ENCODE data around the gene ZNF385B. TPM values are rescaled to one million over a fixed set of nuclear protein-coding genes. Genes with fewer than 3 reads are reported as not detected.

ZNF385B gene
- total and polyA plus RNA-seq, 2 donors (not counting 1 experiment from before 2014, with no cell fraction given), result not detected

DNA sequence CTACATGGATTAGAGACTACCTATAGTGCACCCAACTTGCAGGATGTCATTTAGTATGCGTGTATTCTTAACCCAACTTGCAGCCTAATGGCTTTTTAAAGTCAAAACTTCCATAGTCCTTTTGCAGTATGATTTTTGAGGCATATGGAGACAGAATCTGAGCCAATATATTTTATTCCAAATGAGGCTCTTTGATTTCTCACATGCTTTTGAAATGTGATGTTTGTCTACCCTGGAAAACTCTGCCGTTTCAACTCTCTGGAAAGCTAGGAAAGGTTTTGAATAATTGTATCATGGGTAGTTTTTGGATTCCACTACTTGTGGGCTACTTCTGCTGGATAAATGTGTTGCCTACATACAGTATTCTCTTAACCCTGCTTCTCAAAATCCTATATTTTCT, 206.6 kb downstream of the ZNF385B start:
- ChIA-PET POLR2A (no interaction called here), CTCF (no interaction called here)
- Histone ChIP-seq H3K79me2 (ENCODE audit: control insufficient read depth, insufficient read depth, low read length) (no peaks in the 10 kb centered on the region), H3K4me3 (ENCODE audit: control extremely low read depth in 1 of 5, extremely low read depth in 1 of 5, insufficient read depth in 1 of 5, low read depth in 2 of 5, low read length in 4 of 5) (no peak overlapping the region), H3K27me3 (replicated peaks in 1 of 4; ENCODE audit: control extremely low read depth in 1 of 4, control insufficient read depth in 3 of 4, insufficient read depth in 4 of 4, low read length in 3 of 4) (no peaks in the 10 kb centered on the region), H3K36me3 (replicated peaks in 1 of 2; ENCODE audit: control extremely low read depth in 1 of 2, control insufficient read depth in 1 of 2, extremely low read depth in 1 of 2, insufficient read depth in 2 of 2, low read length in 1 of 2) (no peaks in the 10 kb centered on the region), H3K9ac (ENCODE audit: low read length) (no peak overlapping the region), H3K4me2 (replicated peaks; ENCODE audit: low read depth, low read length, poor library complexity, severe bottlenecking) (no peak overlapping the region), H2AFZ (ENCODE audit: insufficient read depth, low read depth, low read length, poor library complexity, severe bottlenecking) (no peak overlapping the region), H3K27ac (ENCODE audit: low read length in 2 of 2) (no peak overlapping the region), H3K9me3 (ENCODE audit: control extremely low read depth in 1 of 3, control insufficient read depth in 2 of 3, insufficient read depth in 1 of 3, low read length in 2 of 3) (no peaks in the 10 kb centered on the region), H4K20me1 (ENCODE audit: control insufficient read depth, insufficient read depth, low read length, poor library complexity, severe bottlenecking) (no peaks in the 10 kb centered on the region), H3K4me1 (ENCODE audit: control insufficient read depth in 2 of 2, insufficient read depth in 2 of 2, low read length in 2 of 2) (no peaks in the 10 kb centered on the region)
- intact Hi-C loops (cut with micrococcal nuclease), result no loop called here
- Mint-ChIP-seq H3K4me1 (no peaks in the 10 kb centered on the region), H3K27ac (no peak overlapping the region), H3K27me3 (peaks cover 7% of the 10 kb centered on the region), H3K4me3 (no peak overlapping the region), H3K9me3 (ENCODE audit: insufficient read depth) (no peaks in the 10 kb centered on the region)
- WGBS (ENCODE audit: insufficient coverage), result no CpG with 5 or more reads among the region's 2 CpGs
- no peak for ATAC-seq (ENCODE audit: low read depth)
- DNase-seq, result no peak
- TF ChIP-seq EZH2 (IDR thresholded peaks at IDR 0.05; ENCODE audit: borderline replicate concordance, insufficient read depth, low read depth, low read length, poor library complexity, severe bottlenecking), result no peak
- TF ChIP-seq, protein P1, sequence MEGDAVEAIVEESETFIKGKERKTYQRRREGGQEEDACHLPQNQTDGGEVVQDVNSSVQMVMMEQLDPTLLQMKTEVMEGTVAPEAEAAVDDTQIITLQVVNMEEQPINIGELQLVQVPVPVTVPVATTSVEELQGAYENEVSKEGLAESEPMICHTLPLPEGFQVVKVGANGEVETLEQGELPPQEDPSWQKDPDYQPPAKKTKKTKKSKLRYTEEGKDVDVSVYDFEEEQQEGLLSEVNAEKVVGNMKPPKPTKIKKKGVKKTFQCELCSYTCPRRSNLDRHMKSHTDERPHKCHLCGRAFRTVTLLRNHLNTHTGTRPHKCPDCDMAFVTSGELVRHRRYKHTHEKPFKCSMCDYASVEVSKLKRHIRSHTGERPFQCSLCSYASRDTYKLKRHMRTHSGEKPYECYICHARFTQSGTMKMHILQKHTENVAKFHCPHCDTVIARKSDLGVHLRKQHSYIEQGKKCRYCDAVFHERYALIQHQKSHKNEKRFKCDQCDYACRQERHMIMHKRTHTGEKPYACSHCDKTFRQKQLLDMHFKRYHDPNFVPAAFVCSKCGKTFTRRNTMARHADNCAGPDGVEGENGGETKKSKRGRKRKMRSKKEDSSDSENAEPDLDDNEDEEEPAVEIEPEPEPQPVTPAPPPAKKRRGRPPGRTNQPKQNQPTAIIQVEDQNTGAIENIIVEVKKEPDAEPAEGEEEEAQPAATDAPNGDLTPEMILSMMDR (IDR thresholded peaks at IDR 0.05), result no peak

DNA sequence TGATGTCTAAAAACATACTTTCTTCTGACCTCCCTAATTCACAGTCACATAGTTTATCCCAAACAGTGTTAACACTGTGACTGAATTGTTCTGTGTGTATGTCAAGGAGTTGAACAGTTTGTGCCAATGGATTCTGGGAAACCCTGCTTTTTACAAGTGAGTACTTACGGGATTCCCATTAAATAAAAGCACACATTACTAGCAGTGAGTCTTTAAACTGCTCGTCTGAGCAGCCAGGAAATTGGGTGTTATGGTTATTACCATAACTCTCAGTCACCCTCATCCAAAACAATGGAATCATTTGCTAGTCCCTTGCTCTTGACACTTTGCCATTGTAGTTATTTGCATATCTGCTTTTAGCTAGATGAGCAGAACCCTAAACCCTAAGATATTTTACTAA, 209.1 kb downstream of the ZNF385B start:
- no peak overlapping the region for H3K9ac ChIP-seq (ENCODE audit: low read length)
- H3K79me2 ChIP-seq (ENCODE audit: control insufficient read depth, insufficient read depth, low read length), result no peaks in the 10 kb centered on the region
- H3K4me3 ChIP-seq (ENCODE audit: control extremely low read depth in 1 of 5, extremely low read depth in 1 of 5, insufficient read depth in 1 of 5, low read depth in 2 of 5, low read length in 4 of 5), result no peak overlapping the region
- DNase-seq, result no peak
- intact Hi-C loops (cut with micrococcal nuclease), result no loop called here
- peaks cover 7% of the 10 kb centered on the region for H3K27me3 Mint-ChIP-seq
- H3K27ac Mint-ChIP-seq, result no peak overlapping the region
- no peak for ATAC-seq (ENCODE audit: low read depth)
- H4K20me1 ChIP-seq (ENCODE audit: control insufficient read depth, insufficient read depth, low read length, poor library complexity, severe bottlenecking), result no peaks in the 10 kb centered on the region
- no peak overlapping the region for H3K27ac ChIP-seq (ENCODE audit: low read length in 2 of 2)
- WGBS (ENCODE audit: insufficient coverage), result no CpG with 5 or more reads among the region's 2 CpGs
- no peak overlapping the region for H3K4me3 Mint-ChIP-seq
- POLR2A ChIA-PET, result no interaction called here
- CTCF ChIA-PET, result no interaction called here
- no peaks in the 10 kb centered on the region for H3K9me3 ChIP-seq (ENCODE audit: control extremely low read depth in 1 of 3, control insufficient read depth in 2 of 3, insufficient read depth in 1 of 3, low read length in 2 of 3)
- no peaks in the 10 kb centered on the region for H3K9me3 Mint-ChIP-seq (ENCODE audit: insufficient read depth)
- H3K4me2 ChIP-seq (replicated peaks; ENCODE audit: low read depth, low read length, poor library complexity, severe bottlenecking), result no peak overlapping the region
- no peaks in the 10 kb centered on the region for H3K27me3 ChIP-seq (replicated peaks in 1 of 4; ENCODE audit: control extremely low read depth in 1 of 4, control insufficient read depth in 3 of 4, insufficient read depth in 4 of 4, low read length in 3 of 4)
- no peaks in the 10 kb centered on the region for H3K4me1 Mint-ChIP-seq
- no peaks in the 10 kb centered on the region for H3K36me3 ChIP-seq (replicated peaks in 1 of 2; ENCODE audit: control extremely low read depth in 1 of 2, control insufficient read depth in 1 of 2, extremely low read depth in 1 of 2, insufficient read depth in 2 of 2, low read length in 1 of 2)
- H3K4me1 ChIP-seq (ENCODE audit: control insufficient read depth in 2 of 2, insufficient read depth in 2 of 2, low read length in 2 of 2), result no peaks in the 10 kb centered on the region
- H2AFZ ChIP-seq (ENCODE audit: insufficient read depth, low read depth, low read length, poor library complexity, severe bottlenecking), result no peak overlapping the region
- no peak for TF ChIP-seq EZH2 (IDR thresholded peaks at IDR 0.05; ENCODE audit: borderline replicate concordance, insufficient read depth, low read depth, low read length, poor library complexity, severe bottlenecking)
- TF ChIP-seq, protein P1 (IDR thresholded peaks at IDR 0.05), result no peak

Measured in B cell (primary cell).